Measurements from ENCODE around the gene CACNA1G.

Gene CACNA1G

GRCh38 chr17:50536683-50537646 is 23.6 kb upstream of the CACNA1G start:
- DNase-seq (ENCODE audit: low spot score) = no peak
- TF ChIP-seq CTCF (IDR thresholded peaks at IDR 0.05; ENCODE audit: borderline replicate concordance, control extremely low read depth, extremely low read depth, insufficient read depth, missing control alignments) = no peak
- in situ Hi-C loops (cut with MboI; ENCODE audit: low sequenced_read_pairs, unreplicated experiment) = no loop called here

GRCh38 chr17:50537721-50538548 is 22.6 kb upstream of the CACNA1G start:
- TF ChIP-seq CTCF (IDR thresholded peaks at IDR 0.05; ENCODE audit: borderline replicate concordance, control extremely low read depth, extremely low read depth, insufficient read depth, missing control alignments) = no peak
- in situ Hi-C loops (cut with MboI; ENCODE audit: low sequenced_read_pairs, unreplicated experiment) = no loop called here
- DNase-seq (ENCODE audit: low spot score) = no peak

- no peak for DNase-seq (ENCODE audit: low spot score)
- in situ Hi-C loops (cut with MboI; ENCODE audit: low sequenced_read_pairs, unreplicated experiment) = no loop called here
Observed at GRCh38 chr17:50538549-50539410, 21.7 kb upstream of the CACNA1G start.

GRCh38 chr17:50539762-50540559 is 20.6 kb upstream of the CACNA1G start:
- no peak for DNase-seq (ENCODE audit: low spot score)
- TF ChIP-seq CTCF (IDR thresholded peaks at IDR 0.05; ENCODE audit: borderline replicate concordance, control extremely low read depth, extremely low read depth, insufficient read depth, missing control alignments) = no peak
- in situ Hi-C loops (cut with MboI; ENCODE audit: low sequenced_read_pairs, unreplicated experiment) = loop anchor here (5.0 to 10.0 kb wide), 2 partner anchors 48 to 295 kb away; partner anchors contain the start of gene WFIKKN2

More at GRCh38 chr17:50538549-50539410, 21.7 kb upstream of the CACNA1G start:
- TF ChIP-seq CTCF (IDR thresholded peaks at IDR 0.05; ENCODE audit: borderline replicate concordance, control extremely low read depth, extremely low read depth, insufficient read depth, missing control alignments) = no peak

GRCh38 chr17:50540560-50541401 is 19.7 kb upstream of the CACNA1G start:
- DNase-seq (ENCODE audit: low spot score) = no peak
- TF ChIP-seq CTCF (IDR thresholded peaks at IDR 0.05; ENCODE audit: borderline replicate concordance, control extremely low read depth, extremely low read depth, insufficient read depth, missing control alignments) = no peak
- in situ Hi-C loops (cut with MboI; ENCODE audit: low sequenced_read_pairs, unreplicated experiment) = loop anchor here (5.0 to 10.0 kb wide), 2 partner anchors 48 to 294 kb away; partner anchors contain the start of gene WFIKKN2
